Neuronal stem cell (in vitro differentiated cells): ENCODE data around the gene ABHD8.

Experiments used
- DNase-seq: peaks from one replicate; pipeline ENCODE4 v3.0.0-alpha.2; 2013; ENCODE audit warnings: low spot score
- H2AFZ ChIP-seq: one replicate; pipeline ENCODE4 v1.6.1; 2013; ENCODE audit warnings: mild to moderate bottlenecking, low read length, inconsistent platforms
- H2AK5ac ChIP-seq: 2 replicates; pipeline ENCODE4 v1.6.1; 2013; ENCODE audit warnings: low read depth, mild to moderate bottlenecking, inconsistent platforms, low read length, moderate library complexity, mixed read lengths
- H2BK120ac ChIP-seq: 2 replicates; pipeline ENCODE4 v1.6.1; 2013; ENCODE audit warnings: low read depth, mild to moderate bottlenecking, inconsistent platforms, low read length, moderate library complexity, mixed read lengths
- H2BK12ac ChIP-seq: one replicate; pipeline ENCODE4 v1.6.1; 2013; ENCODE audit warnings: low read length, inconsistent platforms
- H2BK15ac ChIP-seq: 2 replicates; pipeline ENCODE4 v1.6.1; 2013; ENCODE audit warnings: mild to moderate bottlenecking, low read length, inconsistent platforms, mixed read lengths
- H2BK5ac ChIP-seq: one replicate; pipeline ENCODE4 v1.6.1; 2013; ENCODE audit warnings: inconsistent platforms, mild to moderate bottlenecking, low read length, moderate library complexity
- H3K14ac ChIP-seq: one replicate; pipeline ENCODE4 v1.6.1; 2013; ENCODE audit warnings: low read length, inconsistent platforms
- H3K18ac ChIP-seq: 2 replicates; pipeline ENCODE4 v1.6.1; 2013; ENCODE audit warnings: low read length, inconsistent platforms
- H3K23ac ChIP-seq: 2 replicates; pipeline ENCODE4 v1.6.1; 2013; ENCODE audit warnings: low read depth, mild to moderate bottlenecking, mixed read lengths, low read length, inconsistent platforms; ENCODE audit not compliant: poor library complexity
- H3K27ac ChIP-seq: replicated peaks from 3 replicates; pipeline ENCODE4 v1.5.1; 2013; ENCODE audit warnings: low read length, inconsistent platforms
- H3K27me3 ChIP-seq, 3 experiments: 2 replicates each; pipeline ENCODE4 v1.6.1; 2013; ENCODE audit warnings: low read length in 3 of 3, mild to moderate bottlenecking in 2 of 3, inconsistent platforms in 1 of 3, low read depth in 1 of 3, mixed read lengths in 1 of 3, moderate library complexity in 1 of 3; ENCODE audit not compliant: control insufficient read depth in 3 of 3, insufficient read depth in 3 of 3
- H3K36me3 ChIP-seq, 2 donors: replicated peaks in 1 of 2; 2 replicates each; pipeline ENCODE4 v1.6.1; 2013; ENCODE audit warnings: low read length in 2 of 2; ENCODE audit not compliant: control insufficient read depth in 2 of 2, insufficient read depth in 2 of 2
- H3K4ac ChIP-seq: 2 replicates; pipeline ENCODE4 v1.6.1; 2013; ENCODE audit warnings: inconsistent platforms, mild to moderate bottlenecking, low read length, moderate library complexity
- H3K4me1 ChIP-seq, 2 donors: 1 replicate in 1 of 2; 2 replicates in 1 of 2; pipeline ENCODE4 v1.6.1; 2013; ENCODE audit warnings: low read length in 2 of 2, low read depth in 1 of 2; ENCODE audit not compliant: control insufficient read depth in 2 of 2, insufficient read depth in 1 of 2
- H3K4me2 ChIP-seq: one replicate; pipeline ENCODE4 v1.6.1; 2013; ENCODE audit warnings: mild to moderate bottlenecking, low read length, inconsistent platforms; ENCODE audit not compliant: insufficient read depth, poor library complexity, severe bottlenecking
- H3K4me3 ChIP-seq, 2 donors: 2 replicates each; pipeline ENCODE4 v1.5.1; 2013; ENCODE audit warnings: low read length in 2 of 2, mild to moderate bottlenecking in 2 of 2, inconsistent platforms in 1 of 2, moderate library complexity in 1 of 2
- H3K79me1 ChIP-seq: one replicate; pipeline ENCODE4 v1.6.1; 2013; ENCODE audit warnings: low read depth, mild to moderate bottlenecking, inconsistent platforms, low read length, moderate library complexity
- H3K9ac ChIP-seq: one replicate; pipeline ENCODE4 v1.6.1; 2013; ENCODE audit warnings: mild to moderate bottlenecking, low read depth, low read length, inconsistent platforms; ENCODE audit not compliant: poor library complexity
- H3K9me3 ChIP-seq, 2 donors: replicated peaks in 1 of 2; 2 replicates each; pipeline versions ENCODE3 to v1.6.1; 2013; ENCODE audit warnings: low read length in 2 of 2, mild to moderate bottlenecking in 2 of 2, inconsistent platforms in 1 of 2, low read depth in 1 of 2, mixed read lengths in 1 of 2, moderate library complexity in 1 of 2; ENCODE audit not compliant: control insufficient read depth in 2 of 2, insufficient read depth in 1 of 2
- H4K8ac ChIP-seq: one replicate; pipeline ENCODE4 v1.6.1; 2013; ENCODE audit warnings: low read depth, mild to moderate bottlenecking, inconsistent platforms, low read length, moderate library complexity
- H4K91ac ChIP-seq: one replicate; pipeline ENCODE4 v1.6.1; 2013; ENCODE audit warnings: low read length, low read depth, mild to moderate bottlenecking, inconsistent platforms; ENCODE audit not compliant: poor library complexity
- WGBS, 2 donors: extraction: QIAGEN DNeasy Blood & Tissue Kit; methylation state at CpG; one replicate each; pipeline ENCODE4 v1.1.7; 2013; ENCODE audit warnings: missing lambda C conversion rate in 2 of 2, mixed read lengths in 1 of 2; ENCODE audit not compliant: insufficient read length in 2 of 2, insufficient replicate concordance in 1 of 2; ENCODE audit errors: extremely low coverage in 2 of 2; 5-methylcytosine and 5-hydroxymethylcytosine counted together

ABHD8 gene

DNA sequence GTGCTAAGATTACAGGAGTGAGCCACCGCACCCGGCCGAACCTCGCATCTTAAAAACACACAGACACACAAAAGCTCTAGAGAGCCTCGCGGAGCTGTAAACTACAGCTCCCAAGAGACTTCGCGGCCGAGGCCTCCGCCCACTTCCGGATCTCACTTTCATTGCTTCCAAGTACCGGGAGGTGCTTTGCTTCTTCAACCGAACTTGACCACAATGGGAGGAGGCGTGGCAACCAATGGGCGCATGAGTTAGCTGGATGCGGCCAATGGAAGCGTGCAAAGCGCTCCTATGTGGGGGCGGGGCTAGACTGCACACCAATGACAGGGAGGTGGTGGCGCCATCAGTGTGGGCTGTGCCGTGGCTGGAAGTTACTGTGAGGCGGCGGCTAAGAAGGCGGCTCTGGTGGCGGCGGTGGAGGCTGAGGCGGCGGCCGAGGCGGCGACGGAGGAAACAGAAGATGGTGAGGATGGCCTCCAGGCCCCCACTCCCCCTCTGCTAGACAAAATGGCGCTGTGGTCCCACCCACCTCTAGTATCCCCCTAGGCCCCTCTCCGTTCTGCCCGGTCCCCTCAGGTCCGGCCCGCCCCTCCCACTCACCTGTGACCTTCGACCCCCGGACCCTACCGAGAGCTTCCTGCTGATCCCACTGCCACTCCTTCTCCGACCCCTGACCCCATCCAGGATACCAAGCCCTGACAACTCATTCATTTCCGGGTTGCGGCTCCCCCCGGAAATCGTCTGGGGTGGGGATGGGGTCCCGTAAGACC, 6.2 kb upstream of the ABHD8 start, which contains the start of gene DDA1:
Gene DDA1, plus strand, starts transcription at position 366 of the 767 bp plus-strand sequence. Its CDS starts 92 bp downstream, at position 458.
- H3K27me3 ChIP-seq, result no peaks in the 10 kb centered on the region
- no peak within 1 kb of the TSS for H2BK120ac ChIP-seq
- H3K79me1 ChIP-seq, result peaks cover 17% of the 10 kb centered on the region
- peak within 1 kb of the TSS; percentile 84 for H2AFZ ChIP-seq
- peak within 1 kb of the TSS; percentile 89 for H3K9ac ChIP-seq
- H4K8ac ChIP-seq, result no peak within 1 kb of the TSS
- H3K14ac ChIP-seq, result no peak within 1 kb of the TSS
- peak within 1 kb of the TSS; percentile 80 for H3K27ac ChIP-seq
- H4K91ac ChIP-seq, result no peak within 1 kb of the TSS
- no peak within 1 kb of the TSS for H2BK15ac ChIP-seq
- peak within 1 kb of the TSS; percentile 55 for H2BK5ac ChIP-seq
- no peaks in the 10 kb centered on the region for H3K9me3 ChIP-seq
- no peak within 1 kb of the TSS for H2BK12ac ChIP-seq
- peak; percentile 99 for DNase-seq
- no peak within 1 kb of the TSS for H3K4ac ChIP-seq
- H3K4me2 ChIP-seq, result peak within 1 kb of the TSS; percentile 82
- H3K4me1 ChIP-seq, result peaks cover 6% of the 10 kb centered on the region in 2 donors
- peaks cover 17 to 32% of the 10 kb centered on the region in 2 donors for H3K36me3 ChIP-seq
- H2AK5ac ChIP-seq, result no peak within 1 kb of the TSS
- WGBS, 2 donors, result no CpG with 5 or more reads among the region's 46 CpGs
- H3K23ac ChIP-seq, result peak within 1 kb of the TSS; percentile 45
- H3K4me3 ChIP-seq, result peak within 1 kb of the TSS; percentile 78 to 96
- H3K18ac ChIP-seq, result peak within 1 kb of the TSS; percentile 93

DNA sequence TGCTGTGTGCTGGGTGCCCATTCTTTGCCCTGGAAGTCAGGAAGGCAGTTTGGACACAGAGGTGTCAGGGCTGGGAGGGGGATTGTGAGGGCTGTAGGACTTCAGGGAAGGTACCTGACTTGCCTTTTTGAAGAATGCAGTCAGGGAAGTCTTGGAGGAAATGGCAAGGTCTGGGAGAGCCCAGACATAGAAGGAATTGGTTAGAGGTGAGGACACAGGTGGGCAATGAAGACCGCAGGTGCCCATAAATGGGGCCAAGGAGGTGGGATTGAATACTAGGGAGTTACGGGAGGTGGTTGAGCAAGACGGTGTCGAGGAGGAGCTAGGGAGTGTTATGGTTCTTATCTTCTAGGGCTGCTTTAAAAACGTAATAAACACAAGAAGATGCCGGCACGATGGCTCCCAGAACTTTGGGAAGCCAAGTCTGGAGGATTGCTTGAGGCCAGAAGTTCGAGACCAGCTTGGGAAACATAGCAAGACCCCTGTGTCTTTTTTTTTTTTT, 4.7 kb upstream of the ABHD8 start:
- no peak overlapping the region for H2AK5ac ChIP-seq
- no peak overlapping the region for H3K4me3 ChIP-seq
- no peak overlapping the region for H2BK5ac ChIP-seq
- H3K9me3 ChIP-seq, result no peaks in the 10 kb centered on the region
- peaks cover 6 to 17% of the 10 kb centered on the region in 2 donors for H3K36me3 ChIP-seq
- no peak overlapping the region for H3K27ac ChIP-seq
- peaks cover 15% of the 10 kb centered on the region for H3K79me1 ChIP-seq
- DNase-seq, result no peak
- no peaks in the 10 kb centered on the region for H3K27me3 ChIP-seq
- H3K14ac ChIP-seq, result no peak overlapping the region
- WGBS, 2 donors, result no CpG with 5 or more reads among the region's 8 CpGs
- H2BK120ac ChIP-seq, result no peak overlapping the region
- no peak overlapping the region for H3K4me2 ChIP-seq
- H2BK15ac ChIP-seq, result no peak overlapping the region
- no peak overlapping the region for H4K8ac ChIP-seq
- H3K23ac ChIP-seq, result no peak overlapping the region
- no peak overlapping the region for H4K91ac ChIP-seq
- no peak overlapping the region for H3K18ac ChIP-seq
- no peak overlapping the region for H2AFZ ChIP-seq
- H3K4ac ChIP-seq, result no peak overlapping the region
- H3K9ac ChIP-seq, result no peak overlapping the region
- no peak overlapping the region for H2BK12ac ChIP-seq
- peaks cover 8 to 11% of the 10 kb centered on the region in 2 donors for H3K4me1 ChIP-seq

DNA sequence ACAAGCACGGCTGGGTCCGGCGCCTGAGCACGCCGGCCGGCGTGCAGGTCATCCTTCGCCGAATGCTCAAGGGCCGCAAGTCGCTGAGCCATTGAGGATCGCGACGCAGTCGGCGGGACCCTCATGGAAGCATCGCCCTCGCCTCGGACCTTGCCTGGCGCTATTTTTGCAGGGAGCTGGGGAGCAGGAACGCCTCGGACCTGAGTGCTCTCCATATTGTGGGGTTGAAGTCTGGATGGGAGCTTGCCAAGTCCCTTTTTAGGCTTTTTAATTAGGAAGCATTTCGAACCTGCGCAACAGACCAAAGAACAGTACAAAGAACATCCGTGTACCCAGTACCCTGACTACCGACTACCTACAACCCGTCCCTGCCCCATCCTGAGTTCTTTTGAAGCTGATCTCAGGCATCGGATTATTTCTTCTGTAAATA, 3.1 kb upstream of the ABHD8 start:
- Histone ChIP-seq H3K4ac (peak overlapping the region; percentile 38), H2BK15ac (peak overlapping the region; percentile 62), H3K18ac (peak overlapping the region; percentile 98), H3K23ac (peak overlapping the region; percentile 77), H3K4me3 (peak overlapping the region; percentile 75 to 85), H3K79me1 (peaks cover 8% of the 10 kb centered on the region), H3K4me1 (peaks cover 16 to 18% of the 10 kb centered on the region in 2 donors), H3K27ac (peak overlapping the region; percentile 86), H2BK5ac (peak overlapping the region; percentile 32), H3K14ac (no peak overlapping the region), H3K9me3 (no peaks in the 10 kb centered on the region), H3K9ac (peak overlapping the region; percentile 89), H2BK12ac (no peak overlapping the region), H4K91ac (no peak overlapping the region), H2BK120ac (no peak overlapping the region), H3K4me2 (peak overlapping the region; percentile 94), H2AK5ac (peak overlapping the region; percentile 71), H4K8ac (no peak overlapping the region), H3K27me3 (no peaks in the 10 kb centered on the region), H3K36me3 (peaks cover 2 to 8% of the 10 kb centered on the region in 2 donors), H2AFZ (peak overlapping the region; percentile 93)
- no CpG with 5 or more reads among the region's 28 CpGs for WGBS, 2 donors
- no peak for DNase-seq
